ENCODE measurements around the gene ZBTB7B.

DNA sequence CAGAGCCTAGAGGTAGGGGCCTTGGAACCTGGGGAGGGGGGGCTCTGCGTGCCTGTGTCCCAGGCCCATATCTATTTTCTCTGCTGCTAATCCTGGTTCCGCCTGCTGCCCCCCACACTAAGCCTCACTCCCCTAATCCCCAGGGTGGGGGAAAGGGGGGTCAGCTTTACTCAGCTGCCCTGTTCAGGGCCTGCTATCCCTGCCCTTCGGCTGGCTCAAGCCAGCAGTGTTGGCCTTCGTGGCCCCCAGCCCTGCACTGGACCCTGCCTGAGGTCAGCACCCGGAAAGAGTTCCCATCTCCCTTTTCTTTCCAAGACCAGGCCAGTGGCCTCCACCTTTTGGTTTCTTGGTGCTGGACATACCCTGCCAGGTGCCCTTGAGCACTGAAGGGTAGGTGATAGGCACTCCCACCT is 8.4 kb downstream of the ZBTB7B start:
- TF ChIP-seq, protein P1, sequence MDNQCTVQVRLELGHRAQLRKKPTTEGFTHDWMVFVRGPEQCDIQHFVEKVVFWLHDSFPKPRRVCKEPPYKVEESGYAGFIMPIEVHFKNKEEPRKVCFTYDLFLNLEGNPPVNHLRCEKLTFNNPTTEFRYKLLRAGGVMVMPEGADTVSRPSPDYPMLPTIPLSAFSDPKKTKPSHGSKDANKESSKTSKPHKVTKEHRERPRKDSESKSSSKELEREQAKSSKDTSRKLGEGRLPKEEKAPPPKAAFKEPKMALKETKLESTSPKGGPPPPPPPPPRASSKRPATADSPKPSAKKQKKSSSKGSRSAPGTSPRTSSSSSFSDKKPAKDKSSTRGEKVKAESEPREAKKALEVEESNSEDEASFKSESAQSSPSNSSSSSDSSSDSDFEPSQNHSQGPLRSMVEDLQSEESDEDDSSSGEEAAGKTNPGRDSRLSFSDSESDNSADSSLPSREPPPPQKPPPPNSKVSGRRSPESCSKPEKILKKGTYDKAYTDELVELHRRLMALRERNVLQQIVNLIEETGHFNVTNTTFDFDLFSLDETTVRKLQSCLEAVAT (IDR thresholded peaks at IDR 0.05) = no peak
- TF ChIP-seq, protein P2, sequence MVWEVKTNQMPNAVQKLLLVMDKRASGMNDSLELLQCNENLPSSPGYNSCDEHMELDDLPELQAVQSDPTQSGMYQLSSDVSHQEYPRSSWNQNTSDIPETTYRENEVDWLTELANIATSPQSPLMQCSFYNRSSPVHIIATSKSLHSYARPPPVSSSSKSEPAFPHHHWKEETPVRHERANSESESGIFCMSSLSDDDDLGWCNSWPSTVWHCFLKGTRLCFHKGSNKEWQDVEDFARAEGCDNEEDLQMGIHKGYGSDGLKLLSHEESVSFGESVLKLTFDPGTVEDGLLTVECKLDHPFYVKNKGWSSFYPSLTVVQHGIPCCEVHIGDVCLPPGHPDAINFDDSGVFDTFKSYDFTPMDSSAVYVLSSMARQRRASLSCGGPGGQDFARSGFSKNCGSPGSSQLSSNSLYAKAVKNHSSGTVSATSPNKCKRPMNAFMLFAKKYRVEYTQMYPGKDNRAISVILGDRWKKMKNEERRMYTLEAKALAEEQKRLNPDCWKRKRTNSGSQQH (CRISPR knock-in tag; IDR thresholded peaks at IDR 0.05) = no peak

All from K562 (cell line).